A549 (cell line): Measurements from ENCODE around the gene MYH11.

Experiments
- CEBPB ChIP-seq, 2 experiments: fragments of >200 bp in 1 of 2; sonication (Bioruptor Twin) in 1 of 2; formaldehyde crosslinking in 1 of 2; IDR thresholded peaks; 2 replicates each; pipeline ENCODE4 v1.6.1; 2012 to 2016
- CTCF ChIP-seq: fragments of >200 bp; sonication (Bioruptor Twin); formaldehyde crosslinking; IDR thresholded peaks from 3 replicates; pipeline ENCODE4 v1.5.1; 2016
- EP300 ChIP-seq, 2 experiments: fragments of >200 bp; sonication (Bioruptor Twin); formaldehyde crosslinking; IDR thresholded peaks; 2 replicates in 1 of 2; 3 replicates in 1 of 2; pipeline ENCODE4 v1.6.1; 2016 to 2017
- JUN ChIP-seq, 2 experiments: fragments of >200 bp; sonication (Bioruptor Twin); formaldehyde crosslinking; IDR thresholded peaks; 2 replicates in 1 of 2; 3 replicates in 1 of 2; pipeline ENCODE4 v1.6.1; 2016 to 2017
- POLR2A ChIP-seq: IDR thresholded peaks from 2 replicates; pipeline ENCODE4 v1.6.1; 2012; ENCODE audit warnings: mild to moderate bottlenecking, low read length
- RAD21 ChIP-seq, 2 experiments: fragments of >200 bp in 1 of 2; sonication (Bioruptor Twin) in 1 of 2; formaldehyde crosslinking in 1 of 2; IDR thresholded peaks in 1 of 2; conservative IDR thresholded peaks in 1 of 2; 2 replicates in 1 of 2; 3 replicates in 1 of 2; pipeline ENCODE4 v1.6.1; 2012 to 2018; ENCODE audit warnings: inconsistent platforms in 1 of 2
- RFX5 ChIP-seq: fragments of 450-650 bp; IDR thresholded peaks from 2 replicates; pipeline ENCODE4 v1.7.1; 2014; ENCODE audit warnings: antibody characterized with exemption, mild to moderate bottlenecking, moderate library complexity

- TF ChIP-seq CTCF (no peak), RFX5 (no peak), POLR2A (no peak), JUN (IDR thresholded peaks at IDR 0.05) (no peak), CEBPB (IDR thresholded peaks at IDR 0.05) (no peak), EP300 (IDR thresholded peaks at IDR 0.05) (no peak), RAD21 (conservative IDR thresholded peaks at IDR 0.05 in 1 of 2, IDR thresholded peaks at IDR 0.05 in 1 of 2) (no peak)
Observed at GRCh38 chr16:15764112-15764511, 92.7 kb downstream of the MYH11 start.
